HG03469 (cell line): Measurements from ENCODE around the gene OPCML.

Source experiments
- ATAC-seq: cut with Tn5 transposase; IDR thresholded peaks from one replicate; pipeline ENCODE4 v1.9.1; 2021; ENCODE audit warnings: mild to moderate bottlenecking, moderate library complexity, moderate number of reproducible peaks; ENCODE audit not compliant: unreplicated experiment

OPCML gene

DNA sequence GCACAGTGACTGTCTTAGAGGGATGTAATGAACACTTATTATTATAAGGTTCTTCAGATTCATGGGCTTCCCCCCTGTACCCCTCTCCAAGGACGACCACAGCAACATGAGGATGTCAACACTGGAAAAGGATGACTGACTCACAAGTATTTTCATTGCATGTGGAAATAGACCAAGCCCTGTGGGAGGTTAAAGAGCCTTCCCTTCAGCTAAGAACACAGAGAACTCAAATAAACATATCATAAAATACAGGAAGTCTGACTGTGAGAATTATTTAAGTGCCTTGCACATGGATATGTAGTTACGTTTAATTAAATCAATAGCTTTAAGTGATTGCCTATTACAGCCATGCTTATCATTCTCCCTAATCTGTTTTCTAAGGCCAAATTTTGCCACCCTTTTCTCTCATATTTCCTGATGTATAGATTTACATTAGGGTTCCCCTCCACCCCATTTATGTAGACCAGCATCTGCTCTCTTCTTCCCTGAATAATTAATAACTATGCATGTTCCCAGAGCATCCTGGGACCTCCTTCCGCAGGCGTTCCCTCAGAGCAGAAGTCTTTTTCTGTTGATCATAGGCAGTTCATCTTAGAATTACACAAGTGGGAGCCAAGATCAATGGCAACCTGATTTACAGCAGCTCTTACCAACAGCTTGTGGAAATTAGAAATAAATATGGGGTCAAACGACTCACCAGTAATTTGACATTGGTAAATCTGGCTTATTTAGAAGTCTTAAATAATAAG, 226.9 kb downstream of the OPCML start:
- ATAC-seq = no peak

DNA sequence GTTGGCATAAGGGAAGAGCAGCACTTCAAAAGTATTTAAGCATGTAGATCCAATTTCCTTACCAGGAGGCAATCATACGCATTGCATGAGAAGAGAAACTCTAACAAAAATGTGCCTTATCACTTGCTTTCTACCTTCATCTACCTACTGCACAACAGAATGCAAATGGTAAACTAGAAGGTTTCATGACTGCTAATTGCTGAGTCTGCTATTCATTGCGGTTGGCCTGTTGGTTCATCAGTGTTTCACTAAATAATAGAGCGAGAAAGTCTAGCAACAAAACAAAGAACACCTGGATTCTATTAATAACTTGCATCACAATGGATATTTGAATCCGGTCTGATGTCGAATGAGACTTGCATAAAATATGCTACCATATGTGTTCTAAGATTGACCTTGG, 229.0 kb downstream of the OPCML start:
- no peak for ATAC-seq

- no peak for ATAC-seq
Observed at GRCh38 chr11:133302056-133302455, 230.2 kb downstream of the OPCML start.

- no peak for ATAC-seq
Observed at GRCh38 chr11:133300666-133301065, 231.6 kb downstream of the OPCML start.

DNA sequence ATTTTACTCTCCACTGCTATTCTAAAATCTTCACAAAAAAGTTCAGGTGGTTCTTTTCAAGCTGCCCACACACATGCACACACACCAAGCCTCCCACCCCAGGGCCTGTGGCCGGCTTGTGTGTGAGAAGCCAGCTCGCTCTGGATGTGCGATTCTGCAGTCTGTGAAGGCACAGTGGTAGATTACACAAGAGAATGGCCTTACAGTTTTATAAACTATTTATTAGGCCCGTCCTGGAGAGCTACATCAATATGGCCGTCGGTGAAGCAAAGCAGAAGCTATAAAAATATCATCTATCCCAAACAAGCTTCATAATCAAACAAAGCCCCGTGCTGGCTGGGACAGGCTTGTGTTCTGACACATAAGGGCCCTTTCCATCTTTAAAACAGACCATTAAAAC, 240.5 kb downstream of the OPCML start:
- no peak for ATAC-seq

- no peak for ATAC-seq
Observed at GRCh38 chr11:133285359-133285758, 246.9 kb downstream of the OPCML start.

GRCh38 chr11:133284156-133284555, 248.1 kb downstream of the OPCML start:
- no peak for ATAC-seq

DNA sequence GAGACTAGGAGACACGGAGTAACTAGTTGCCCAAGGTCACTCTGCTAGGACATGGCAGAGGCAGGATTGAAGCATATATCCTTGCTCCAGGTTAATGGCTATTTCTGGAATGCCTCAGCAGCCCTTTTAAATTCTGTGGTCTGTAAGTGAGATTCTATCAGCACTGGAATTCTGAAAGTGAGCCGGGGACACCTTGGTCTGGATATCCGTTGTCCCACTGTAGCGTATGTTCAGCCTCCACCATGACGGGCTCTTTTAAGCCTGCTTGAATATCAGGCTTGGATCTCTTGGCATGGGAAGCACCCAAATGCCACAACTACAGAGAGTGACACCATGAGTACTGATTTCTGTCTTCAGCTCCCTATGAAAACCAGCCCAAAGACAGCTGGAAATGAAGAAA, 254.4 kb downstream of the OPCML start:
- ATAC-seq = no peak

- no peak for ATAC-seq
Observed at GRCh38 chr11:133271871-133272776, 260.2 kb downstream of the OPCML start.

- no peak for ATAC-seq
Observed at GRCh38 chr11:133271206-133271605, 261.1 kb downstream of the OPCML start.

DNA sequence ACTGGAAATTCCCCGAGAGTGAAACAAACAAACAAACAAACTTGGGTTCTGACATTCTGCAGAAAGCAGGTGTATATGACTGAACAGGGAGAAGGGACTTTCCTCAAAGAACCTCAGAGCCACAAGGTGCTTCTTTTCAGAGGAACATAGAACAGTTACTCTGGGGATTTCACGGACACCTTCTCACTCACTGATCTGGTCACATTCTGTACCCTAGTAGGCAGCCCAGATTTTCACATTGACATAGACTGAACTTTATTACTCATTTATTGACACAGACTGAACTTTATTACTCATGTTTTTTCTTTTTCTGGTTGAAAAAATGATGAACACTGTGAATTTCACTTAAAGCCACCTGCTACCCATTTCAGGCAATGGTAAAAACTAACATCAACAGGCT, 263.0 kb downstream of the OPCML start:
- ATAC-seq = peak; percentile 91

DNA sequence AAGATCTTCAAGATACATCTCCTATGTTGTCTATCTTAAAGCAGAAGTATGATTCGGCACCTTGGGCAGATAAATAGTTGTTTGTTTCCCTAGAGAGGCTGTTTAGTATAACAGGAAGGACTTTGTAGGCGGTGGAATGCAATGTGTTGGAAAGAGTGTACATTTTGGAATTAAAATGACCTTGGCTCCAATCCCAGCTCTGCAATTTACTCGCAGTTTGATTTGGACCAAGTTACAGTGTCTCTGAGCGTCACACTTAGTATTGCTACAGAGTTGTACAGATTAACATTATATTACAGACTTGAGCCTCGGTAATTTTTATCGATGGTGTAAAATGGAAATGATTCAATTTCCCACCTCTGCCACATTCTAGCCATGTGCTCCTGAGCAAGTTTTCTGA, 265.3 kb downstream of the OPCML start:
- ATAC-seq = no peak

- no peak for ATAC-seq
Observed at GRCh38 chr11:133265530-133266035, 266.7 kb downstream of the OPCML start.

- ATAC-seq = no peak
Observed at GRCh38 chr11:133263332-133263731, 269.0 kb downstream of the OPCML start.

DNA sequence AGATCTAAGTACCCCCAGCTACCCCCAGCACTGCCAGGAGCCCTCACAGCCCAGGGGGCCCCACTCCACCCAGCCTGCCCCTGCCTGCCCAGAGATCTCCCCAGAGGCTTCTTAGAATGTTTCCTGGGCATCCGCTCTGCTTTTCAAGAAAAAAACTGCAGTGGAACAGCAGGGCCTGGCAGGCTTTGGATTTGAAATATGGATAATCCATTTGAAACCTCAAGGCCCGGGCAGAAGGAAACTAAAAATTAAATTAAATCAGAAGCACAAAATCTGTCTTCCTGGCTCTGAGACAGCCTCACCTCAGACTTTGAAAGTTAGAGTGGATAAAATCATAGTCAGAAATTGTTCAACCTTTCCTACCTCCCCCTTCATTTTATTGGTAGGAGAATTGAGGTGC, 273.6 kb downstream of the OPCML start:
- no peak for ATAC-seq

- no peak for ATAC-seq
Observed at GRCh38 chr11:133254601-133255000, 277.7 kb downstream of the OPCML start.

DNA sequence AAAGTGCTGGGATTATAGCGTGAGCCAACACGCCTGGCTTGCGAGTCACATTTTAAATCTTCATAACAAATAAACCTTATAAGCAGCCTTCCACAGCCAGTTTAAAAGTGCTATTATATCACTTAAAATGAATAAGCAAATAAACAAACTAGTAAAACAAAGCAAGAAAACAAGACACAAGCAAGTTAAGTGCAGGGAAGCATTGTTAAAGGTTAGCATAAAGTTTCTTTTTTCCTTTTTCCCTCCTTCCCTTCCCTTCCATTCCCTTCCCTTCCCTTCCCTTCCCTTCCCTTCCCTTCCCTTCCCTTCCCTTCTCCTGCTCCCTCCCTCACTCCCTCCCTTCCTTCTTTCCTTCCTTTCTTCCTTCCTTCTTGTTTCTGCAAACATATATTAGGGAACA, 278.7 kb downstream of the OPCML start:
- no peak for ATAC-seq

DNA sequence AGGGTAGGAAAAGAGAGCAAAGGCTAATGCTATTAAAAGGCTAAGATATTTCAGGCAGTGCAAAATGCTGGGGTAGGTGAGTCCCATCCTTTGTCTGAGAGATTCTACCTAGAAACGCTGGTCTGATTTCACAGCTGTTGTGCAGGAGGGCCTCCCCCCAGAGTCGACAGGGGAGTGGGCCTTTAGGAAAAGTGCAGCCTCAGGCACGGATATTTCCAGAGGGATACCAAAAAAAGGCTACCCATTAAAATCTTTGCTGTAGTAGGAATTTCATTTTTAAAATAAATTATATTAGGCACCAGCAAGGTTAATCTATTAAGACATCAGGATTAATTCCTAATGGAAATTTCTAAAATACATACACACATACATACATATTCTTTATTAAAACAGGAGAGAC, 280.5 kb downstream of the OPCML start:
- no peak for ATAC-seq

DNA sequence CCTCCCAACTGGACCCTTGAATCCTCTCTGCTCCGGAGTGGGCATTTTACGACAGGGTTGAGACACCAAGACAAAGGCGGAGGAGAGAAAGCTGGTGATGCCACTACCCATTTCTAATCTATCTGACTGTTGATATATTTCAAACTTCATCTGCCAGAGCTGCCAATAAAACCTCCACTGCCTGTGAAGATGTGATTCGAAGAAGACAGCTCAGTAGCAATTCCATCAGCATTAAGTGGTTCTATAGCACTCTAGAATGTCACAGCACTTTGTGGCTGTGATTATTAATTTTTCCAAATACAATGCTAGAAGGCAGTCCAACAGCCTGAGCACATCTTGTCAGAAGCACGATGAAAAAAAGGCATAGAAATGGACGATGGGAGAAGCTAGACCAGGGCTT, 282.8 kb downstream of the OPCML start:
- no peak for ATAC-seq

DNA sequence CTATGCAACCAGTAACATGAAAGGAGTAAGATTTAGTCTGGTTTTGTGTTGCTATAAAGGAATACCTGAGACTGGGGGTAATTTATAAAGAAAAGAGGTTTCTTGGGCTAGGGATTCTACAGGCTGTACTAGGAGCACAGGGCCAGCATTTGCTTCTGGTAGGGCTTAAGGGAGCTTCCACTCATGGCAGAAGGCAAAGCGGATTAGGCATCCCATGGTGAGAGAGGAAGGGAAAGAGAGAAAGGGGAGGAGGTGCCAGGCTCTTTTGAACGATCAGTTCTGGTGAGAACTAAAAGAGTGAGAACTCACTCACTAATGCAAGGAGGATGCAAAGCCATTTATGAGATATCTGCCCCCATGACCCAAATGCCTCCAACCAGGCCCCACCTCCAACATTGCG, 283.2 kb downstream of the OPCML start:
- ATAC-seq = no peak

GRCh38 chr11:133243832-133244231, 288.5 kb downstream of the OPCML start:
- no peak for ATAC-seq
